Tibial artery (tissue), 4 donors: ENCODE measurements around the gene PRM2.

Experiments used
- DNase-seq, 2 donors: peaks; one replicate each; pipeline ENCODE4 v3.0.0-alpha.2; 2019
- H3K27ac ChIP-seq, 2 donors: fragments of 200-600 bp; sonication (generic) in 1 of 2; 1 replicate in 1 of 2; 2 replicates in 1 of 2; pipeline ENCODE4 v1.5.1; 2018 to 2019; ENCODE audit warnings: mild to moderate bottlenecking in 1 of 2
- H3K27me3 ChIP-seq, 2 donors: fragments of 200-600 bp; sonication (generic) in 1 of 2; one replicate each; pipeline versions ENCODE4 v1.5.1 to v1.6.0; 2016 to 2019
- H3K36me3 ChIP-seq, 3 donors: fragments of 200-600 bp; sonication (generic) in 2 of 3; one replicate each; pipeline ENCODE4 v1.5.1; 2016 to 2019; ENCODE audit warnings: mild to moderate bottlenecking in 2 of 3
- H3K4me1 ChIP-seq, 4 donors: fragments of 200-600 bp; sonication (generic) in 2 of 4; 1 replicate in 3 of 4; 2 replicates in 1 of 4; pipeline ENCODE4 v1.5.1; 2016 to 2019
- H3K4me3 ChIP-seq, 2 donors: fragments of 200-600 bp; sonication (generic) in 1 of 2; 1 replicate in 1 of 2; 2 replicates in 1 of 2; pipeline ENCODE4 v1.5.1; 2018 to 2019; ENCODE audit warnings: mild to moderate bottlenecking in 2 of 2
- H3K9me3 ChIP-seq, 3 donors: fragments of 200-600 bp; sonication (generic) in 1 of 3; one replicate each; pipeline ENCODE4 v1.5.1; 2016 to 2019
- CTCF ChIP-seq, 2 experiments: fragments of 200-600 bp in 1 of 2; fragments of 450-650 bp in 1 of 2; IDR thresholded peaks; one replicate each; pipeline ENCODE4 v1.5.1; 2017 to 2019; ENCODE audit warnings: antibody characterized with exemption in 2 of 2, mild to moderate bottlenecking in 1 of 2, moderate library complexity in 1 of 2
- intact Hi-C: fragments of 100-400 bp; cut with DNase I; formaldehyde crosslinking; loops from one replicate; pipeline ENCODE4 v1.15.0; 2023; ENCODE audit warnings: low total_unique reads

The PRM2 gene

DNA sequence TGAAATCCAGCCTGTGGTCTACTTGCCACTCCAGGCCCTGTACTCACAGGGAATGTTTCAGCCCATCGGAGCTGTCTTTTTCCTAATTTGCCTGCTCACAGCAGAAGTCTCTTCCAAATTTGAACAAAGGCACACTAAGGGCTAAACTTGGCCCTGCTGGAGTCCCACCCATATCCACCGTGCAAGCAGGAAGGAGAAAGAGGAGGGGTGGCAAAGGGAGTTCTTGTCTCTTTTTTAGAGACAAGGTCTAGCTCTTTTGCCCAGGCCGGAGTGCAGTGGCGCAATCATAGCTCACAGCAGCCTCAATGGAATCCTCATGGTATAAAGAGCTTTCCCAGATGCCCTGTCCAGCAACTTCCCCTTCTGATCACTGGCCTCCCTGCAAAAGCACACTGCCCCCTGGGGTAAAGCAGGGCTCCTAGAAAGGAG is 7.6 kb upstream of the PRM2 start:
- Histone ChIP-seq H3K4me1 (no peaks in the 10 kb centered on the region), H3K36me3 (no peaks in the 10 kb centered on the region), H3K27me3 (no peaks in the 10 kb centered on the region), H3K9me3 (no peaks in the 10 kb centered on the region), H3K27ac (no peak overlapping the region), H3K4me3 (no peak overlapping the region)
- no peak for TF ChIP-seq CTCF (IDR thresholded peaks at IDR 0.05)
- intact Hi-C loops = no loop called here
- DNase-seq = no peak

DNA sequence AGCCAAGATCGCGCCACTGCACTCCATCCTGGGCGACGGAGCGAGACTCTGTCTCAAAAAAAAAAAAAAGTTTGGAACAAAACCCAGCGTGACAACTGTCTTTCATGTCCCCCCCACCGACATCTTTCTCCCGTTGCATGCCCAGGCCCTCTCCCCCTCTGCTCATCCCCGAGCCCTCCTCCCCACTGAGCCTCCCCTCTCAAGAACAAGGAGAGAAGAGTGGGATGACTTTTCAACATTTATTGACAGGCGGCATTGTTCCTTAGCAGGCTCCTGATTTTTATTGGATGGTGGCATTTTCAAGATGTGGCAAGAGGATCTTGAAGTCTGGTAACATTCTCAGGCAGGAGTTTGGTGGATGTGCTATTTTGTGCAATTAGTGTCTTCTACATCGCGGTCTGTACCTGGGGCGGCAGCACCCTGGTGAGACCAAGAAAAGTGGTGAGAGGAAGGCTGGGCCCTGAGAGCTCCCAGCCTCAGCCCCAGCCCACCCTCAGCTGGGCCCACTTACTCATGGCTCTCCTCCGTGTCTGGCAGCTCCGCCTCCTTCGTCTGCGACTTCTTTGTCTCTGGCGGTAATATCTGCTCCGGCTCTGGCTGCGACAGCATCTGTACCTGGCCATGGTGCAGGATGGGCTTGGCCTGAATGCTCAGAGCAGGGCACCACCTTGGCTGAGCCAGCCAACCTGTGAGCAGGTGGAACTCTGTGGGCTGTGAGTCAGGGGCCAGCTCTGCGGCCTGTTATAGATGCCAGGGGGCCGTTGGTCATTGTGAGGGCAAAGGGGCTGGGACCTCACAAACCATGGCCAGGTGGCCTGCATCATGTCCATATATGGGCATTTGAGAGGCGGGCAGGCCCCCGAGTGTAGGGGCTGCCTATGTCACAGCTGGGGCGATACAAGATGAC is 4.6 kb upstream of the PRM2 start, which contains the start of gene PRM1:
Gene PRM1 (minus strand): TSS at position 715 of the 907 bp plus-strand sequence. CDS start 92 bp downstream, at position 623.
- Histone ChIP-seq H3K27me3 (peaks cover 0 to 4% of the 10 kb centered on the region in 2 donors), H3K4me1 (no peaks in the 10 kb centered on the region), H3K36me3 (no peaks in the 10 kb centered on the region), H3K27ac (no peak within 1 kb of the TSS), H3K4me3 (no peak within 1 kb of the TSS), H3K9me3 (no peaks in the 10 kb centered on the region)
- TF ChIP-seq CTCF (IDR thresholded peaks at IDR 0.05) = no peak
- no peak for DNase-seq
- intact Hi-C loops = no loop called here

DNA sequence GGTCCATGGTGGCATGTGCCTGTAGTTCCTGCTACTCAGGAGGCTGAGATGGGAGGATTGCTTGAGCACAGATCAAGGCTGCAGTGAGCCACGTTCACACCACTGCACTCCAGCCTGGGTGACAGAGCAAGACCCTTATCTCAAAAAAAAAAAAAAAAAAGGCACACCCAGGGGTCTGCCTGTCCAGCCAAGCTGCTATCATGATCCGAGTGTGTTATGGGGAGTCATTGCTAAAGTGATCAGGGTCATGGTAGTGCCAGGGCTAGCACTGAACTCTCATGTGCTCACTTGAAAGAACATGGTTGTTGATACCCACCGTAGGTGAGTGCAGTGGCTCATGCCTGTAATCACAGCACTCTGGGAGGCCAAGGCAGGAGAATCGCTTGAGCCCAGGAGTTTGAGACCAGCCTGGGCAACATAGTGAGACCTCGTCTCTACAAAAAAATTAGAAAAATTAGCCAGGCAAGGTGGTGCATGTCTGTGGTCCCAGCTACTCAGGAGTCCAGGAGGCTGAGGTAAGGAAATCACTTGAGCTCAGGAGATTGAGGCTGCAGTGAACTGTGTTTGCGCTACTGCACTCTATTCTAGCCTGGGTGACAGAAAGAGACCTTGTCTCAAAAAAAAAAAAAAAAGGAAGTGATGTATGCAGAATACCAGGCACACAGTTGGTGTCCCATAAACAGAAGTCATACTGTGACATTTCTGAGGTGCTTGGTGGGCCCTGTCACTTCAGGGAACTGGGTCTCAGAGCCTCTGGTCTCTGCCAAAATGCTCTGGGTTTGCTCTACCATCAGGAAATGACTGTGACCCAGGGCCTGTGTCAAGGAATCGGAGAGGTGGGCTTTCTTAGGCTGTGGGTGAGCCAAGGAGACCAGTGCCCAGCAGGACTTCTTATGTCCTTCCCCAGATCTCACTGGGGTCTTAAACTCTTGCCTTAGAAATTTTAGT is 2.7 kb upstream of the PRM2 start:
- DNase-seq = no peak
- intact Hi-C loops = no loop called here

GRCh38 chr16:11277607-11278337 is 1.5 kb upstream of the PRM2 start:
- H3K9me3 ChIP-seq = no peaks in the 10 kb centered on the region
- no peak overlapping the region for H3K27ac ChIP-seq
- no peak for DNase-seq
- H3K4me3 ChIP-seq = no peak overlapping the region
- TF ChIP-seq CTCF (IDR thresholded peaks at IDR 0.05) = no peak
- intact Hi-C loops = no loop called here
- H3K36me3 ChIP-seq = no peaks in the 10 kb centered on the region
- H3K4me1 ChIP-seq = no peaks in the 10 kb centered on the region
- H3K27me3 ChIP-seq = peaks cover 0 to 4% of the 10 kb centered on the region in 2 donors

More for the DNA sequence above, 2.7 kb upstream of the PRM2 start:
- TF ChIP-seq CTCF (IDR thresholded peaks at IDR 0.05) = no peak
- no peak overlapping the region for H3K27ac ChIP-seq
- no peaks in the 10 kb centered on the region for H3K4me1 ChIP-seq
- H3K36me3 ChIP-seq = no peaks in the 10 kb centered on the region
- H3K4me3 ChIP-seq = no peak overlapping the region
- peaks cover 0 to 4% of the 10 kb centered on the region in 2 donors for H3K27me3 ChIP-seq
- H3K9me3 ChIP-seq = no peaks in the 10 kb centered on the region
